NCI-H748 (cell line): ENCODE measurements around the gene NCOA6.
"Not testable (repeated sequence)": the region's sequence is repeated elsewhere in the genome, so short reads cannot be mapped to it uniquely, and the experiment has no call there.

ENCODE experiments used
- DNase-seq: peaks from one replicate; lab custom pipeline; 2025; ENCODE audit not compliant: unreplicated experiment; lab: John Stamatoyannopoulos, UW

NCOA6 gene

GRCh38 chr20:34831936-34832335 is 6.5 kb upstream of the NCOA6 start:
- no peak for DNase-seq

- no peak for DNase-seq
Measured at GRCh38 chr20:34829191-34829590, 3.7 kb upstream of the NCOA6 start.

GRCh38 chr20:34824806-34825529 is 483 bp downstream of the NCOA6 start:
- DNase-seq = peak; percentile 70

DNA sequence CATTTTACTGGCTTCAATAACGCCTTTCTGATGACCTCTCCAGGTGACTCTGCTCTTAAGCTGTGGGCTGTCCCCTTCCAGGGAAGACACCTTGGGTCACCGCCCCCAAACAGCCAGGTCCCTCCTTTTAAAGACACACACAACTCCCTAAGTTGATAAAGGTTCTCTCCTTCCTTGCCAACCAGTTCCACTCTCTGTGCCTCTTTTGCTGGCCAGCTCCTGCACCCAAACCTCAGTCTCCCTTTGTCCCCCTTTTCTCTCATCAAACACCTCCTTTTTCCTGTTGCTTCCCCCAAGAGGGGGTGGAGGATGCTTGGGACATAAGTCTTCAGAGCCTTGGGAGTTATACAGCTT is 1.0 kb downstream of the NCOA6 start:
- DNase-seq = peak; percentile 84

DNA sequence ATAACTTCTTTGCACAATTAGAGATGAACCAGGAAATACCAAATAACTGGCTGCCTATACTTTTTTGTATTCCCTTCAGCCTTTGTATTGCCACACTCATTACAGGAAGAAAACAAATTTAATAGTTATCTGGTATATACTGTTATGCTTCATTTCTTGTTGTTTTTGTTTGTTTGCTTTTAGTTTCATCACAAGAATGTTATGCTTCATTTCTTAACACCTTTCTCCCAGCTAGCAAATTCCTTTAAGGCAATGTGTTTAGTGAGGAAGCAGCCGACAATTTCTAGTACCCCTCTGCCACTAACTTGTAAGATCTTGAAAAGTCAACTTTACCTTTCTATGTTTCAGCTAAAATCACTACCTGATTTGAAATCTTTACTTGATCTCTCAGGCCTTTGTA is 1.4 kb downstream of the NCOA6 start:
- DNase-seq = no peak

GRCh38 chr20:34820805-34821578 is 4.5 kb downstream of the NCOA6 start:
- DNase-seq = no peak

DNA sequence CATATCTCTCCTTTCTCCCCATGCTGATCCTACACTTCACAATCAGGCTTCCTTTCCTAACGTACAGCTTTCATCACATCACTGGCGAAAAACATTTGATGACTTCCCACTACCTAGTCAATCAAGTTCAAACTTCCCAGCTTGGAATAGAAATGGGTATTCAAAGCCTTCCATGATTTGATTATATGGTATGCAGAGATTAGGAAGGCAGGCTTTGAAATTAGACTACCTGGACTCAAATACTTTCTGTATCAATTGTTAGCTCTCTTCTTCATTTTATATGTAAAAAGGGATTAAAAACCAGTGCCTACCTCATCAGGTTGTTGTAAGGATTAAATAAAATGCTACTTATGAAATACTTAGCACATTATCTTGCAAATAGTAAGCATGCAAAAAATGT is 7.7 kb downstream of the NCOA6 start:
- no peak for DNase-seq

GRCh38 chr20:34817072-34817471 is 8.4 kb downstream of the NCOA6 start:
- no peak for DNase-seq

- no peak for DNase-seq
Measured at GRCh38 chr20:34815636-34816035, 9.8 kb downstream of the NCOA6 start.

DNA sequence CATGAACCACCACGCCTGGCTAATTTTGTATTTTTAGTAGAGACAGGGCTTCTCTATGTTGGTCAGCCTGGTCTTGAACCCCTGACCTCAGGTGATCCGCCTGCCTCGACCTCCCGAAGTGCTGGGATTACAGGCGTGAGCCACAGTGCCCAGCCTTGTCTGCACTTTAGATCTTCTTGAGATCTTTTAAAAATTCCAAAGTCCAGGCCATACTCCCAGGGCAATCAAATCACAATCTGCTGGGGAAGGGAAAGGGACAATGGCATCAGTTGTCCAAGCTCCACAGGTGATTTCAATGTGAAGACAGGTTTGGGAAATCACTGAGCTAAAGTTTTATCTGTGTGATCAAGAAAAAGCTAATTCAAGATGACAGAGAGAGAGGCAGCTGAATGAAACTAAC is 16.9 kb downstream of the NCOA6 start:
- DNase-seq = no peak

DNA sequence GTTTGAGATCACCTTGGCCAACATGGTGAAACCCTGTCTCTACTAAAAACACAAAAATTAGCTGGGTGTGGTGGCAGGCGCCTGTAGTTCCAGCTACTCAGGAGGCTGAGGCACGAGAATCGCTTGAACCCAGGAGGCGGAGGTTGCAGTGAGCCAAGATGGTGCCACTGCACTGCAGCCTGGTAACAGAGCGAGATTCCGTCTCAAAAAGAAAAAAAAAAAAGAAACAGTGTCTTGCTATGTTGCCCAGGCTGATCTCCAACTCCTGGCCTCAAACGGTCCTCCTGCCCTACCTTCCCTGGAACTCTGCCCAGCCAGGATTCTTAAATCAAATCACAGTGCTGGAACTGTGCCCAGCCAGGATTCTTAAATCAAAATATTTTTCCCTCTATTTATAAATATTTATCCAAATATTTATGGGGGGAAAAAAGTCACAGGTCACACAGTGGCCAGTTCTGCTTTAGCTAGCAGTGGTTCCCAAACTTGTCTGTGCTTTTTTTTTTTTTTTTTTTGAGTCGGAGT is 17.4 kb downstream of the NCOA6 start:
- not testable (repeated sequence) for DNase-seq

GRCh38 chr20:34806255-34806654 is 19.2 kb downstream of the NCOA6 start:
- DNase-seq = no peak

DNA sequence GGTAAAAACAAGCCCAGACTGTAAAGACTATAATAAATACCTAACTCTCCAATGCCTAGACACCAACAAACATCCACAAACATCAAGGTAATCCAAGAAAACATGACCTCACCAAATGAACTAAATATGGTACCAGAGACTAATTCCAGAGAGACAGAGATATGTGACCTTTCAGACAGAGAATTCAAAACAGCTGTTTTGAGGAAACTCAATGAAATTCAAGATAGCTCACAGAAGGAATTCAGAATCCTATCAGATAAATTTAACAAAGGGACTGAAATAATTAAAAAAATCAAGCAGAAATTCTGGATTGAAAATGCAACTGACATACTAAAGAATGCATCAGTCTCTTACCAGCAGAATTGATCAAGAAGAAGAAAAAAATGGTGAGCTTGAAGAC is 26.6 kb downstream of the NCOA6 start:
- no peak for DNase-seq

DNA sequence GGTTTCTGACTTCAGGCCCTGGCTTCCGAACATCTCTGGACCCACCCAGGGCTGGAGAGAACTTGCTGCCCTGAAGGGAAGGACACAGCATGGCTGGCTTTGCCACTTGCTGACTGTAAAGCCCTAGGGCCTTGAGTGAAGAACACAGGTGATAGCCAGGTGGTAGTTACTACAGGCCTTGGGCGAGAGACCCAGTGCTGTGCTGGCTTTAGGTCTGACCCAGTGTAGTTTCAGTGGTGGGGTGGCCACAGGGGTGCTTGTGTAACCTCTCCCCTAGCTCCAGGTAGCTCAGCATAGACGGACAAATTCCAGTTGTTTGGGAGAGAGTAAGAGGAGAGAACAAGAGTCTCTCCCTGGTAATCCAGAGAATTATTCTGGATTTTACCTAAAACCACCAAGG is 27.1 kb downstream of the NCOA6 start:
- DNase-seq = no peak

GRCh38 chr20:34797012-34797995 is 28.1 kb downstream of the NCOA6 start:
- no peak for DNase-seq

GRCh38 chr20:34794006-34794585 is 31.4 kb downstream of the NCOA6 start:
- peak; percentile 3 for DNase-seq

- DNase-seq = no peak
Measured at GRCh38 chr20:34792687-34793363, 32.6 kb downstream of the NCOA6 start.

GRCh38 chr20:34791289-34792020 is 34.0 kb downstream of the NCOA6 start:
- DNase-seq = no peak

- no peak for DNase-seq
Measured at GRCh38 chr20:34781220-34781619, 44.2 kb downstream of the NCOA6 start.

GRCh38 chr20:34780291-34780690 is 45.2 kb downstream of the NCOA6 start:
- DNase-seq = not testable (repeated sequence)
